Spleen (tissue), 7 donors: ENCODE measurements around the gene EIF2A.

ENCODE experiments used
- CTCF ChIP-seq, 11 experiments: fragments of 200-600 bp in 7 of 11; fragments of 450-650 bp in 4 of 11; sonication (generic) in 4 of 11; IDR thresholded peaks in 8 of 11; conservative IDR thresholded peaks in 3 of 11; 1 replicate in 7 of 11; 2 replicates in 4 of 11; pipeline versions ENCODE4 v1.4.0 to v1.8.0; 2016 to 2021; ENCODE audit warnings: antibody characterized with exemption in 11 of 11, inconsistent platforms in 4 of 11, mild to moderate bottlenecking in 1 of 11
- POLR2A ChIP-seq, 3 donors: fragments of 450-650 bp; IDR thresholded peaks; one replicate each; pipeline ENCODE4 v1.5.1; 2017; ENCODE audit warnings: antibody characterized with exemption in 3 of 3, mild to moderate bottlenecking in 1 of 3
- POLR2AphosphoS5 ChIP-seq, 3 donors: sonication (generic); formaldehyde crosslinking; IDR thresholded peaks; one replicate each; pipeline ENCODE4 v1.5.1; 2017; ENCODE audit warnings: antibody characterized with exemption in 3 of 3
- donor health status: DM: no; HTN: no; CAD: no; lungs with moderate emphysema.
- donor health status: DM: no; HTN: no; CAD: no.
- donor health status: DM: no; HTN: no; CAD: no.

DNA sequence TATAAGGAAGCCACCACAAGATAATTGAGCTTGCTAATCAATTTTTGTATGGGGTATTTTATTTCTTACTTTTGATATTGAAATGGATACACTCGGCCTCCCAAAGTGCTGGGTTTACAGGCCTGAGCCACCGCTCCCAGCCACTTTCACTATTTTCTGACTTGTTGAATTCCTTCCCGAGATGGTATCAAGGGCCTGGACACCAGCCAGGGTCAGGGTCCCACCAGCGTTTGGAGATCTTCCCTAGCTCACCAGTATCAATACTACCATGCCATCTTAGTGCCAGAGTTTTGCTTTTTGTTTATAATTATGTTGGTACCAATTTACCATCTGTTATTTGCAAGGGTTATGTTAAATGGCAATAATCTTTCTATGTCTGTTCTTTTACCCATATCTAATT, 51.1 kb downstream of the EIF2A start:
- no peak for TF ChIP-seq CTCF (IDR thresholded peaks at IDR 0.05 in 8 of 11, conservative IDR thresholded peaks at IDR 0.05 in 3 of 11)
- no peak for TF ChIP-seq POLR2AphosphoS5 (IDR thresholded peaks at IDR 0.05)
- no peak for TF ChIP-seq POLR2A (IDR thresholded peaks at IDR 0.05)
